Left colon (tissue), 2 donors: ENCODE results near the gene GOLPH3L. TPM values are rescaled to one million over a fixed set of nuclear protein-coding genes. Genes with fewer than 3 reads are reported as not detected.

Experiments
- total RNA-seq, 2 donors: library from RNA; stranded (reverse); fragmentation: NEBNext Ultra II Directional; extraction: Animal tissue kit (Norgen Biotek cat#: 25700); gene quantifications; one replicate each; pipeline ENCODE4 v1.2.1, GENCODE V29; 2021
- donor health status: DM: no; HTN: no; CAD: no.
- donor health status: DM: yes; HTN: yes; CAD: no.

The GOLPH3L gene
- total RNA-seq, 2 donors from 2014 or later = 71.3 to 87.1 TPM

Other genes with a start within 250 kb of the GOLPH3L start
- 10 to 100 TPM; 15.6 to 22.0 TPM for gene TARS2, start 209.7 kb downstream of the GOLPH3L start, total RNA-seq
- gene ECM1, start 189.0 kb downstream of the GOLPH3L start, total RNA-seq = 1 to 10 TPM; 6.3 to 9.1 TPM
- gene FALEC, start 181.4 kb downstream of the GOLPH3L start, total RNA-seq = not detected
- gene ADAMTSL4, start 147.7 kb downstream of the GOLPH3L start, total RNA-seq = 1 to 10 TPM; 6.9 to 9.5 TPM
- 100 to 1,000 TPM; 263 TPM for gene MCL1, start 117.5 kb downstream of the GOLPH3L start, total RNA-seq
- 100 to 1,000 TPM; 175 to 222 TPM for gene ENSA, start 67.5 kb downstream of the GOLPH3L start, total RNA-seq
- 1 to 10 TPM in 1 of 2 donors, under 1 TPM in 1; 0.49 to 1.7 TPM for gene HORMAD1, start 23.7 kb upstream of the GOLPH3L start, total RNA-seq
- 100 to 1,000 TPM; 576 to 638 TPM for gene CTSS, start 68.6 kb upstream of the GOLPH3L start, total RNA-seq
- 10 to 100 TPM; 23.8 to 49.6 TPM for gene CTSK, start 111.1 kb upstream of the GOLPH3L start, total RNA-seq
- gene ARNT, start 179.4 kb upstream of the GOLPH3L start, total RNA-seq = 10 to 100 TPM; 36.9 to 43.1 TPM
- not detected for gene CTXND2, start 190.0 kb upstream of the GOLPH3L start, total RNA-seq
- 10 to 100 TPM; 35.7 to 38.9 TPM for gene SETDB1, start 229.2 kb upstream of the GOLPH3L start, total RNA-seq